Measurements from ENCODE around the gene BNC2.

- TF ChIP-seq RAD21 (IDR thresholded peaks at IDR 0.05; ENCODE audit: low read depth) (no peak), EP300 (IDR thresholded peaks at IDR 0.05; ENCODE audit: borderline replicate concordance) (no peak)
Observed at GRCh38 chr9:16484744-16485143, 385.7 kb downstream of the BNC2 start.

Measured in Ishikawa (cell line).